GM08714 (cell line): Measurements from ENCODE around the gene STN1.

Source experiments
- H3K4me3 ChIP-seq: fragments of 200-500 bp; sonication (Bioruptor generic); 2 replicates; pipeline ENCODE4 v1.5.1; 2014; ENCODE audit warnings: mild to moderate bottlenecking, low read length, inconsistent platforms
- ZNF274 ChIP-seq: IDR thresholded peaks from 2 replicates; pipeline ENCODE4 v1.6.1; 2012; ENCODE audit warnings: mild to moderate bottlenecking, low read depth, low read length

The STN1 gene

GRCh38 chr10:103832806-103833205, 85.2 kb downstream of the STN1 start:
- no peak overlapping the region for H3K4me3 ChIP-seq
- TF ChIP-seq ZNF274, result no peak
